HCT116 (cell line): ENCODE data around the gene SORCS2.

Source experiments
- POLR2A ChIP-seq: IDR thresholded peaks from 2 replicates; pipeline ENCODE4 v1.7.0; 2011; ENCODE audit warnings: borderline replicate concordance; ENCODE audit not compliant: insufficient read depth, insufficient read length; ENCODE audit errors: extremely low read depth
- TCF7L2 ChIP-seq: IDR thresholded peaks from 2 replicates; pipeline ENCODE4 v1.7.0; 2011; ENCODE audit warnings: borderline replicate concordance, inconsistent platforms; ENCODE audit not compliant: insufficient read depth, insufficient read length; ENCODE audit errors: extremely low read depth
- YY1 ChIP-seq: IDR thresholded peaks from 2 replicates; pipeline ENCODE4 v1.6.1; 2011; ENCODE audit warnings: low read length, low read depth, moderate library complexity, mild to moderate bottlenecking; ENCODE audit not compliant: insufficient replicate concordance; ENCODE audit errors: extremely low read depth
- TF ChIP-seq, protein P1 (sequence below), 3 experiments: fragments of 200-600 bp in 1 of 3; sonication (generic) in 1 of 3; IDR thresholded peaks in 2 of 3; conservative IDR thresholded peaks in 1 of 3; 2 replicates each; pipeline ENCODE4 v1.5.1; 2012 to 2017; ENCODE audit warnings: low read depth in 2 of 3, low read length in 2 of 3, antibody characterized with exemption in 1 of 3, borderline replicate concordance in 1 of 3, control low read depth in 1 of 3, mild to moderate bottlenecking in 1 of 3, mixed read lengths in 1 of 3, mixed run types in 1 of 3, moderate library complexity in 1 of 3; ENCODE audit not compliant: insufficient read depth in 1 of 3

DNA sequence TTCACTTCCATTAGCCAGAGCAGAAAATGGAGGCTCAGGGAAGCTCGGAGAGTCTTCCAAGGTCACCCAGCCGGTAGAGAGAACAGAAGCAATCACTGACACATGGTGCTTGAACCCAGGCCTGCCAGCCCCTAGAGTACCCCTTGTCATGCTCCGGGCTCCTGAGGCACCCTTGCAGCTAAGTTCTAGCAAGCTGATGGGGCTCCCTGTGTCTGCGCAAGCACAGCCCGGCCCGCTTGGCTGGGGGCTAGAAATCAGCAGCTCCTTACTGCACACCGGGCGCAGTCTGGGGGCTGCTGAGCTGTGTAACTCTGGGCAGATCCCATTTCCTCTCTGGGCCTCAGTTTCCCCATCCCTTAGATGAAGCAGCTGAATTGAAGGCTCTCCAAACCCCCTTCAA, 344.5 kb downstream of the SORCS2 start:
- TF ChIP-seq, protein P1, sequence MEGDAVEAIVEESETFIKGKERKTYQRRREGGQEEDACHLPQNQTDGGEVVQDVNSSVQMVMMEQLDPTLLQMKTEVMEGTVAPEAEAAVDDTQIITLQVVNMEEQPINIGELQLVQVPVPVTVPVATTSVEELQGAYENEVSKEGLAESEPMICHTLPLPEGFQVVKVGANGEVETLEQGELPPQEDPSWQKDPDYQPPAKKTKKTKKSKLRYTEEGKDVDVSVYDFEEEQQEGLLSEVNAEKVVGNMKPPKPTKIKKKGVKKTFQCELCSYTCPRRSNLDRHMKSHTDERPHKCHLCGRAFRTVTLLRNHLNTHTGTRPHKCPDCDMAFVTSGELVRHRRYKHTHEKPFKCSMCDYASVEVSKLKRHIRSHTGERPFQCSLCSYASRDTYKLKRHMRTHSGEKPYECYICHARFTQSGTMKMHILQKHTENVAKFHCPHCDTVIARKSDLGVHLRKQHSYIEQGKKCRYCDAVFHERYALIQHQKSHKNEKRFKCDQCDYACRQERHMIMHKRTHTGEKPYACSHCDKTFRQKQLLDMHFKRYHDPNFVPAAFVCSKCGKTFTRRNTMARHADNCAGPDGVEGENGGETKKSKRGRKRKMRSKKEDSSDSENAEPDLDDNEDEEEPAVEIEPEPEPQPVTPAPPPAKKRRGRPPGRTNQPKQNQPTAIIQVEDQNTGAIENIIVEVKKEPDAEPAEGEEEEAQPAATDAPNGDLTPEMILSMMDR (IDR thresholded peaks at IDR 0.05 in 2 of 3, conservative IDR thresholded peaks at IDR 0.05 in 1 of 3; ENCODE audit: borderline replicate concordance in 1 of 3, insufficient read depth in 1 of 3, low read depth in 2 of 3, low read length in 2 of 3): no peak
- no peak for TF ChIP-seq POLR2A
- TF ChIP-seq YY1: no peak
- no peak for TF ChIP-seq TCF7L2
